ENCODE results near the gene HSF2.

- TF ChIP-seq CTCF (IDR thresholded peaks at IDR 0.05) (no peak), POLR2A (IDR thresholded peaks at IDR 0.05) (no peak), POLR2AphosphoS5 (IDR thresholded peaks at IDR 0.05; ENCODE audit: insufficient read depth in 1 of 2, low read depth in 1 of 2) (no peak)
These were observed 634 bp downstream of the HSF2 start for GRCh38 chr6:122400121-122400450.

Data from vagina (tissue), 2 donors.